BE2C (cell line): ENCODE results near the gene PTPRD.
A peak's percentile ranks its signal among the peaks of the same experiment; 100 is the strongest.

ENCODE experiments used
- DNase-seq: peaks from one replicate; pipeline ENCODE4 v3.0.0-alpha.2; 2020
- H3K27me3 ChIP-seq: fragments of 250-450 bp; sonication (Bioruptor Pico); 2 replicates; pipeline ENCODE4 v1.5.1; 2020; ENCODE audit warnings: mild to moderate bottlenecking
- H3K36me3 ChIP-seq: fragments of 250-450 bp; sonication (Bioruptor Pico); 2 replicates; pipeline ENCODE4 v1.5.1; 2020; ENCODE audit warnings: mild to moderate bottlenecking
- H3K4me1 ChIP-seq: fragments of 250-450 bp; sonication (Bioruptor Pico); 2 replicates; pipeline ENCODE4 v1.5.1; 2020
- H3K4me3 ChIP-seq: 2 replicates; pipeline ENCODE4 v1.5.1; 2011; ENCODE audit warnings: low read depth, low read length
- H3K9me3 ChIP-seq: fragments of 250-450 bp; sonication (Bioruptor Pico); 2 replicates; pipeline ENCODE4 v1.5.1; 2020
- CTCF ChIP-seq: IDR thresholded peaks from 2 replicates; pipeline ENCODE4 v1.5.1; 2012; ENCODE audit warnings: mild to moderate bottlenecking, low read depth, low read length

Gene PTPRD

GRCh38 chr9:8745347-8745746, 1867.5 kb downstream of the PTPRD start:
- no peak overlapping the region for H3K4me3 ChIP-seq
- H3K4me1 ChIP-seq, result no peaks in the 10 kb centered on the region
- no peak for TF ChIP-seq CTCF

DNA sequence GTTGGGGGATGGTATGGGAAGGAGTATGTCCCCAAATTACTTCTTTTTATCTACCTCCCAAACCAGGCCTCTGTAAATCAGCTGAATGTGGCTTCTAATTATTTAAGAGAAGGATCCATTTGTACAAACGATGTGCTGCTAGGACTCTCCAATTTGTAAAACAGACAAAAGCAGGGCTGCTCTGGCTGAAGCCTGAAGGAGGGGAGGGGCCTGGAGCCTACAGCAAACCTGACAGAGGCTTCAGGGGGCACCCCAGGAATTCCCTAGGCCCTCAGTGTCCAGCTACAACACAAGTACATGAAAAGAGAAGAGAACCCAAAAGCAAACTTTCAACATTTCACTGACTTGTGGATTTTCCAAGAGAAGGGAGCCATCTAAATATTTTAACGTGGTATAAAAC, 1873.9 kb downstream of the PTPRD start:
- Histone ChIP-seq H3K27me3 (no peaks in the 10 kb centered on the region), H3K36me3 (no peaks in the 10 kb centered on the region), H3K9me3 (no peaks in the 10 kb centered on the region), H3K4me3 (no peak overlapping the region), H3K4me1 (no peaks in the 10 kb centered on the region)
- no peak for DNase-seq
- TF ChIP-seq CTCF, result no peak

More at GRCh38 chr9:8745347-8745746, 1867.5 kb downstream of the PTPRD start:
- DNase-seq, result no peak
- no peaks in the 10 kb centered on the region for H3K9me3 ChIP-seq
- no peaks in the 10 kb centered on the region for H3K36me3 ChIP-seq
- no peaks in the 10 kb centered on the region for H3K27me3 ChIP-seq

GRCh38 chr9:8736805-8737204, 1876.0 kb downstream of the PTPRD start:
- Histone ChIP-seq H3K36me3 (no peaks in the 10 kb centered on the region), H3K4me3 (no peak overlapping the region), H3K27me3 (no peaks in the 10 kb centered on the region), H3K9me3 (no peaks in the 10 kb centered on the region), H3K4me1 (no peaks in the 10 kb centered on the region)
- DNase-seq, result no peak
- TF ChIP-seq CTCF, result no peak

GRCh38 chr9:8734760-8735159, 1878.0 kb downstream of the PTPRD start:
- TF ChIP-seq CTCF, result no peak
- H3K9me3 ChIP-seq, result no peaks in the 10 kb centered on the region
- no peaks in the 10 kb centered on the region for H3K27me3 ChIP-seq
- no peaks in the 10 kb centered on the region for H3K36me3 ChIP-seq
- H3K4me3 ChIP-seq, result no peak overlapping the region
- DNase-seq, result no peak
- H3K4me1 ChIP-seq, result no peaks in the 10 kb centered on the region

- Histone ChIP-seq H3K36me3 (no peaks in the 10 kb centered on the region), H3K9me3 (no peaks in the 10 kb centered on the region), H3K27me3 (no peaks in the 10 kb centered on the region), H3K4me1 (no peaks in the 10 kb centered on the region), H3K4me3 (no peak overlapping the region)
- peak; percentile 15 for DNase-seq
- no peak for TF ChIP-seq CTCF
These were observed 1879.5 kb downstream of the PTPRD start for GRCh38 chr9:8733131-8733954.

DNA sequence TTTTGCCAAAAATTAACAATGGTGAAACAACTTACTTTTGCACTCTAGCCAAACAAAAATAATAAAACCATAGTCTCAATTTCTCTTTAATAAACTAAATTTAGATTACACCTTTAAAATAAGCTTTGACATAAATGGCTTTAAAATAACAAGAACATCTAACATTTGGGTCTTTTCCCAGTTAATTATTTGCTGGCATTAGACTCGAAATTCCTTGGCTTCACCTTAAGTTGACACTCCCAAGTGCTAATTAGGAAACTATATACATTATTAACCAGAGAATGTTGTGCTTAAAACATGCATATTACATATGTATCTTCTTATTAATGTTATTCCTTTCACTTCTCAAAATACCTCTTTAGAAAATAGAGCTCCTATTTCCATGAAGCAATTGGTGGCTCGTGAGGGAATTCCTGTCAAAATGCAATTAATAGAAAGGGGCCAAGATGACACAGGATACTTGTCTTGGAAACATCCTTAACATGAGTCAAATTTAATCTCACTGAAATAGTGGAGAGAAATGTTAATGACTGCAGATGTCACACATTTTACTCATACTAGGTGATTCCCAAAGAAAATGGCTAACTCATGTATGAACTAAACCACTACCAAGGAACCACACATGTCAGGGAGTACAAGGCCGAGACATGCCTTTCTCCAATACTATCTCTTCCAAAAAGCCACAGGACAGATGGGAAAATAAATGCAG, 1880.3 kb downstream of the PTPRD start:
- no peaks in the 10 kb centered on the region for H3K36me3 ChIP-seq
- H3K27me3 ChIP-seq, result no peaks in the 10 kb centered on the region
- no peaks in the 10 kb centered on the region for H3K9me3 ChIP-seq
- H3K4me3 ChIP-seq, result no peak overlapping the region
- no peak for TF ChIP-seq CTCF
- no peak for DNase-seq
- no peaks in the 10 kb centered on the region for H3K4me1 ChIP-seq
